HG03457 (cell line): ENCODE results near the gene CASK.

ENCODE experiments used
- ATAC-seq: cut with Tn5 transposase; IDR thresholded peaks from one replicate; pipeline ENCODE4 v1.9.1; 2021; ENCODE audit warnings: moderate number of reproducible peaks; ENCODE audit not compliant: unreplicated experiment

The CASK gene

DNA sequence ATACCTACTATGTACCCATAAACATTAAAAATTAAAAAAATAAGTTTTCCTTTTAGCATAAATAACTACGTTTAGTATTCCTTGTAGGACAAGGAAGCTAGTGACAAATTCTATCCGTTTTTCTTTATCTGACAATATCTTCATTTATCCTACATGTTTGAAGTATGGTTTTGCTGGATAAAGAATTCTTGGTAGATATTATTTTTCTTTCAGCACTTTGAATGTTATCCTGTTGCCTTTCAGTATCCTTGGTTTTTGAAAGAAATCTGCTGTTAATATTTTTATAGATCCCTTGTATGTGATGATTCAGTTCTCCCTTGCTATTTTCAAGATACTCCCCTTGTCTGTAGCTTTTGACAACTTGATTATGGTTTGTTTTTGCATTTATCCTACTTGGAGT, 76.6 kb downstream of the CASK start:
- no peak for ATAC-seq

DNA sequence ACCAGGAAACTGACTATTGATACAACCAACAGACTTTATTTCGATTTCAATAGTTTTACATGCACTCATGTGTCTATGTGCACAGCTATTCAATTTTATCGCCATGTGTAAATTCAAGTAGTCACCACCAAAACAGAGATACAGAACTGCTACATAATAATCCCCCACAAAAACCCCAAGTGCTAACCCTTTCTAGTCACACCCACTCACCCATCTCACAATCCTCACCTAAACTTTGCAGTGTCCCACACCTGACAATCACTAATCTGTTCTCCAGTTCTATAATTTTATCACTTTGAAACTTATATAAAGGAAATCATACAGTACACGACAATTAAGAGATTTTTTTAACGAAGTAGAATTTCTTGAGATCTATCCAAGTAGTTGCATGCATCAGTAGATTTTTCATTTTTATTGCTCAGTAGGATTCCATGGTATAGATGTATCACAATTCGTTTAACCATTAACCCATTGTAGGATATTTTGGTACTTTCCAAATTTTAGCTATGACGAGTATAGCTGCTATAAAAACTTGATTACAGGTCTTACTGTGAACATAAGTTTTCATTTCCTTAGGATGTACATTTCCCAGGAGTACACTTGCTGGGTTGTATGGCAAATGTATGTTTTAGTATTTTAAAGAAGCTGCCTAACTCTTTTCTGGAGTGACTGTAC, 85.9 kb downstream of the CASK start:
- peak; percentile 61 for ATAC-seq

GRCh38 chrX:41828826-41829225, 94.5 kb downstream of the CASK start:
- ATAC-seq, result no peak

GRCh38 chrX:41827886-41828285, 95.5 kb downstream of the CASK start:
- ATAC-seq, result no peak

- no peak for ATAC-seq
These were observed 97.6 kb downstream of the CASK start for GRCh38 chrX:41825796-41826195.

GRCh38 chrX:41824551-41824950, 98.8 kb downstream of the CASK start:
- no peak for ATAC-seq

GRCh38 chrX:41823402-41823801, 100.0 kb downstream of the CASK start:
- no peak for ATAC-seq

- ATAC-seq, result no peak
These were observed 100.5 kb downstream of the CASK start for GRCh38 chrX:41822892-41823291.

- no peak for ATAC-seq
These were observed 115.3 kb downstream of the CASK start for GRCh38 chrX:41808047-41808446.

GRCh38 chrX:41802958-41803357, 120.4 kb downstream of the CASK start:
- no peak for ATAC-seq

DNA sequence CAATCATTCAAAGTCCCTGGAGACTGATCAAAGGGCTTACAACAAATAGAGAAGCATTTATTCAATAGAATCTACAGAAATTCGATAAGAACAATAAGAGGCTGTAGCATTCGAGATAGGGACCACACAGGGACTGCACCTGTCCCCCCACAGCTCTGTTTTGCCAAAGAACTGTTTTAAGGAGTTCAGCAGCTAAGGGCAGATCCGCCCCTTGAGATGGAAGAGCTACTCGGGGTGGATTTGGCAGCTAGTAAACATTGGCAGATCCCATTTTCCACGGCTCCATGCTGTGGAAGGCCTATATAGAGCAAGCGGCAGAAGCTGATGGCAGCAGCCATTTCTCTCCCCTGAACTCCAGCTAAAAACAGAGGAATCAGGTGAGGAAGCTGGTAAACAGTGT, 123.7 kb downstream of the CASK start:
- no peak for ATAC-seq

GRCh38 chrX:41796577-41796976, 126.8 kb downstream of the CASK start:
- peak; percentile 45 for ATAC-seq

DNA sequence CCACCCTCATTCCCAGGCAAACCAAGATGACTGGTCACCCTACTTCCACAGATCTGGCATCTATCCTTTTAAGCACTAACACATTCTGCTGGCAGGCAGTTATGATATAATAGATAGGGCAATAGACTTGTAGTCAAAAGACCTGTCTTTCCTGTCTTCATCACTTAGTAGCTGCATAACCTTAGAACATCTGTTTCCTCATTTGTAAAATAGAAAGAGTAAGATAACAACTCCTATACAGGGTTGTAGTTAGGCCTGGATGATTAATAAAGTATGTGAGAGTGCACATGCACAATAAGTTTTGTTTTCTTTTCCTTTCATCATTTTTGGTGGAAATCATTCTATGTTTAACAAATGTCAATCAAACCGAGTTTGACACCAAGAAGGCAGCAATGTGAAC, 127.3 kb downstream of the CASK start:
- no peak for ATAC-seq

DNA sequence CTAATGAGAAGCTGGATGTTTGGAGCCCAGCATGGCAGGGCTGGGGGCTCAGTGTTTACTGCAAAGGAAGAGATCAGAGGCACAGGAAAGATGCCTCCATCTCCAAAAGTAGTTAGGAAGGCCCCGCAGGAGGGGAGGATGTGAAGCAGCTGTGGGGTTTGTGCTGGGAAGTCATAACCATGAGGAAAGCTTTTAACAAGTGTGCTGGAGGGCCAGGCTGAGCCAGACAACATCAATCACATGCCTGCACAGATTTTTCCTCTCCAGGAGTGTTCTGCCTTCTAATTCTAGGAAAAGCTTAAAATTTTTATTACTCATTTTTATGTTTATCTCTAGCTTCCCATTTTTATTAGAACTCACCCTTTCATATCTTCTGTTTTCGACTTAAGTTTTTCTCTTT, 134.0 kb downstream of the CASK start:
- ATAC-seq, result no peak

- ATAC-seq, result no peak
These were observed 137.7 kb downstream of the CASK start for GRCh38 chrX:41785685-41786084.

GRCh38 chrX:41781500-41781899, 141.9 kb downstream of the CASK start:
- no peak for ATAC-seq

DNA sequence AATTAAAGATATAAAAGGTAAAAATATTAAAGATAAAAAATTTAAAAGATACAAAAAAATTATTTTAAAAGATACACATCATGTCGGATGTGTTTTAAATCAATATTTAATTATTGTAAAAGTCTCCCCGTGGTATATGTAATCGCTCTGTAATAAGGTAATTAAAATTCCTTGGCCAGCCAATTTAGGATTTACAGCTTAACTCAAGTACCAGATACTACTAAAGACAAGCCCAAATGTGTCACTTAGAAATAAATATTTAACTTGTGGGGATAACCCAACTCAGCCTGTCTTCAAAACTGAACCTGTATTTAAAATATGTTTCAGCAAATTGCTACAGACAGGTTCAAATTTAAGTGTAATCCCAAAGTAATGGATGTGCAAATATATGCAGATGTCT, 143.4 kb downstream of the CASK start:
- no peak for ATAC-seq

- no peak for ATAC-seq
These were observed 144.3 kb downstream of the CASK start for GRCh38 chrX:41779030-41779564.

DNA sequence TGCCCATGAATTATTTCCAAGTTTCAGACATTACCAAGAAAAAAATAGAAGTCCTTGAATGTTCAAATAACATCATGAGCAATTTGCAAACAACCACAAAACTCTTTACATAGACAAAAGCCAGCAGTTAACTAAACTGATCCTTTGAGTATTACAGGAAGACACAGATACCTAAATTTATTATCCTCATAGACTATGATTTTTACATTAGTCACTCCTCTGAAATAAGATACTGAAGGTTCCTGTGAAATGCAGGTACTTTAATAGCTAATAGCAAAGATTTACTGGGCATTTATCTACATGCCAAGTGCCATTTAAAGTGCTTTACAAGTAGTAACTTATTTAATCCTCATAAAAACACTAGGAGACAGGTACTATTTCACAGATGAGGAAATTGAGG, 161.7 kb downstream of the CASK start:
- ATAC-seq, result no peak

- ATAC-seq, result no peak
These were observed 162.2 kb downstream of the CASK start for GRCh38 chrX:41761169-41761568.

DNA sequence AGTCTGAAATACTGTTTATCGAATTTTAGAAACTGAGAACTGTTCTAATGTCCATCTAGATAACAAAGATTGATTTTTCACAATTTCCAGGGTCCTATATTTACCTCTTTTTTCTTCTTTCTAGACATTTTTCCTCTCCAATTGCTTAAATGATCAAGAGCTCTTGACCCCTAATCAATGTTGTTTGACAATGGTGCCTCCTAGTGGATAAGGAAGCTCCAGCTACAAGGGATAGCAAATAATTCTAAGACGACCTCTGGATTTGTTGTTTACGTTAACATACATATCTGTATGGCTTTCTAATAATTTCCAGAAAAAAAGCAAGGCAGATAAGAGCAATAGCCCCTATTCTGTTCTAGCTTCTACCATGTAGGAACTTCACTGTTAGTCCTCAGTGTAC, 163.5 kb downstream of the CASK start:
- ATAC-seq, result no peak

DNA sequence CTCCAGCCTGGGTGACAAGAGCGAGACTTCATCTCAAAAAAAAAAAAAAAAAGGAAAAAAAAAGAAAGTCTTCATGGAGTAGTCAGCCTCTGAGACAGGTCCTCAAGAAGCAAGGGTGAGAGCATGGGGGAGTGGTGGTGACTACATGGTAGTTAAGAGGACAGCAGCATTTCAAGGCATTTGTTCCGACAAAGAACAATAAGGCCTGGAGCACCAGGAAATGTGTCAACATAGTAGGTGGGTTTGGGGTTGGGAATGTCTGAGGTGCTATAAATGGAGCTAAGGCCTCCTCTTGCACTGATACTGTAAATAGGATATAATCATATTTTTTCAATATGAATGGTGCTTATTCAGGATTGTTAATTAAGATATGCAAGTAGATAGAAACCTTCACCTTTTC, 165.0 kb downstream of the CASK start:
- ATAC-seq, result no peak

DNA sequence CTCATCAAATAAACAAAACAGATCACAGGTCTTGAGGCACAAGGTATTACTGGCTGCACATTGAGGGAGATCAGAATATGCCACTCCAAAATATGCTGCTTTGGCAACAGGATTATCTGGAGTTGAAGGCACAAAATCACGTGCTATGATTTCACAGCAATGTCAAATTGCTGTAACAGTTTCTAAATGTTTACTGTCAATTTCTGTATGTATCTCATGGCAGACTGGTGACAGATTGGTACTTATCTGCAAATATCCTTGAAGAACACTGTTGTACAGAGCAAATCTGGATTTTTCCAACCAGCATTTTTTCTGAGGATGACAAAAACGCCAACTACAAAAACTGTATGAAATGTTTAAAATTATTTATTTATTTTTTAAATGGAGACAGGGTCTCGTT, 172.6 kb downstream of the CASK start:
- ATAC-seq, result no peak
